ENCODE results near the gene PRMT7. TPM values are rescaled to one million over a fixed set of nuclear protein-coding genes. Genes with fewer than 3 reads are reported as not detected.

Gene PRMT7
- total RNA-seq, result 80.5 and 90.7 TPM in 2 replicates

GRCh38 chr16:68310774-68311511, at the start of gene PRMT7, which contains the start of gene SLC7A6OS:
PRMT7 (plus strand) TSS chr16:68311019; CDS start chr16:68315980, 4,961 bp downstream.
SLC7A6OS (minus strand) TSS chr16:68310946; CDS start chr16:68310926, 20 bp downstream.
- peaks cover 36% of the 10 kb centered on the region for H3K36me3 Mint-ChIP-seq (ENCODE audit: low read depth)
- peak within 1 kb of the TSS; percentile 91 for H3K4me3 Mint-ChIP-seq (ENCODE audit: low read depth)
- intact Hi-C loops (cut with micrococcal nuclease), result loop anchor here (1.0 to 10.0 kb wide), 4 partner anchors 8 to 226 kb away; partner anchors contain the start of genes NFATC3 and SLC7A6
- peak; percentile 93 for DNase-seq (ENCODE audit: low spot score)
- H3K9me3 Mint-ChIP-seq, result no peaks in the 10 kb centered on the region
- peak within 1 kb of the TSS; percentile 87 for H3K27ac Mint-ChIP-seq
- H3K4me1 Mint-ChIP-seq (ENCODE audit: low read depth), result peaks cover 29% of the 10 kb centered on the region
- H3K27me3 Mint-ChIP-seq (ENCODE audit: low read depth), result no peaks in the 10 kb centered on the region

DNA sequence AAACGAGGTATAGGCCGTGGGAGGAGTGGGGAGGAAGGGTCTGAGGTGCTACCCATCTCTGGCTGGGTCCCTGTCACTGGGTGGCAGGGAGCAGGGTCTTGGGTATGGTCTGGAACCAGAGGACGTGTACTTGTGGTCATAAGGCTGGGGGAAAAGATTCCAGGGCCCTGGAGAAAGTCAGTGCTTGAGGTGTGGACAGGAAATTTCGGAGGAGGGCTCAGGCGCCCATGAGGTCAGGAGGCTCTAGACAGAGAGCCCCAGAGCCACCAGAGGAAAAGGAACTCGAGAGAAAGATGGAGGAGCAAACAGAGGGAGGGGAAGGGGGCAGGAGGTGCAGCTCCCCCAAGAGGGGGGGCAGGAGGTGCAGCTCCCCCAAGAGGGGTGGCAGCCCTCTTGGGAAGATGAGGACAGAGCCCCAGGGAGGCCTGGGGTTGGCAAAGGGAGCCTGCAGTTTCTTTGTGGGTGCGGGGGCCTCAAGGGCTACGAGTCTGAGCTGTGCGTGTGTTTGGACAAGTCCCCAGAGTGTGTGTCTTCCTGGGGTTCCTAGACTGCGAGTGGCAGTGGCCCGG, 47.2 kb upstream of the PRMT7 start:
- Mint-ChIP-seq H3K36me3 (ENCODE audit: low read depth) (peaks cover 25% of the 10 kb centered on the region), H3K4me1 (ENCODE audit: low read depth) (peaks cover 30% of the 10 kb centered on the region), H3K27ac (peak overlapping the region; percentile 96), H3K9me3 (no peaks in the 10 kb centered on the region), H3K4me3 (ENCODE audit: low read depth) (peak overlapping the region; percentile 89), H3K27me3 (ENCODE audit: low read depth) (no peaks in the 10 kb centered on the region)
- no peak for DNase-seq (ENCODE audit: low spot score)
- intact Hi-C loops (cut with micrococcal nuclease), result loop anchor here (1.0 kb wide), 3 partner anchors 18 to 47 kb away; partner anchors contain the start of genes PLA2G15 and SLC7A6OS

- Mint-ChIP-seq H3K27me3 (ENCODE audit: low read depth) (no peaks in the 10 kb centered on the region), H3K36me3 (ENCODE audit: low read depth) (peaks cover 32% of the 10 kb centered on the region), H3K9me3 (no peaks in the 10 kb centered on the region), H3K4me3 (ENCODE audit: low read depth) (peak within 1 kb of the TSS; percentile 93), H3K27ac (peak within 1 kb of the TSS; percentile 97), H3K4me1 (ENCODE audit: low read depth) (peaks cover 36% of the 10 kb centered on the region)
- intact Hi-C loops (cut with micrococcal nuclease), result loop anchor here (1.0 kb wide), 4 partner anchors 11 to 46 kb away; partner anchors contain the start of genes PLA2G15 and SLC7A6OS
- peak; percentile 79 for DNase-seq (ENCODE audit: low spot score)
These were observed 46.4 kb upstream of the PRMT7 start, which contains the start of gene SLC7A6 for GRCh38 chr16:68264128-68265077. SLC7A6 (plus strand) TSS chr16:68264526; CDS start chr16:68274727, 10,201 bp downstream.

DNA sequence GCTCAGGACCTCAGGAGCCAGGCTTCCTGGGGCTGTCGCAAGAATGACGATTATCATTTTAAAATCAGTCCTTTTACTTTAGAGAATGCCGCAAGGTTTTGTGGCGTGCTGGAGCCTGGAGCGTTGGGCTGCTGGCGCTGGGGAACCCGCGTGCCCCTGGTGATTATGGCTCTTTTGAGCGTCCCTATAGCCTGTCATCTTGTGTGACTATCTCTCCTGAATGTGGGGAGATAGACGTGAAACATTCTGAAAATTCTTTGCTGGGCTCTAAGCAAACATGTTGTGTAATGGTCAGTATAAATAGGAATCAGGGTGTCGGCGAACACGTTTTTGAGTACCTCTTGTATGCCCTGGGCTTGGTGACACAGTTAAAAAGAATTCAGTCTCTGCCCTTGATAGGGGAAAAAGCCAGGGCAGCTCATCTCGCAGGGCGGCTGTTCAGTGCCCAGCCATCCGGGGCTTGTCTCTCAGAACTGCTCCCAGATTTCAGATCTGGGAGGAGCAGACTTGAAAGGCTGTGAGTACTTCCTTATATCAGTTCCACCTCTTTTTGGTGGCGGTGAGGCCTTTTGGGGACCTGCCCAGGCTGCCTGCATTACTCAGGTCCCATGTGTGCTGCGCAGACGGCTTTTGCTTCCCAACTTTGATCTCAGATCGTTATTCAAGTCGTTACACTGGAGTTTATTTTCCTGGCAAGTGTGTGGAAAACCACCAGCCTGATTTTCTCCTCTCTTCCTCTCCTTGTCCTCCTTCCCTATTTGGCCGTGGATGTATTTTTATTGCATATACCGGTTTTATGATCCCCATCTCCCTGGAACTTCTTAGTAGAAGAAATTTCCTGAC, 45.5 kb upstream of the PRMT7 start:
- Mint-ChIP-seq H3K27me3 (ENCODE audit: low read depth) (no peaks in the 10 kb centered on the region), H3K9me3 (no peaks in the 10 kb centered on the region), H3K4me3 (ENCODE audit: low read depth) (peak overlapping the region; percentile 93), H3K27ac (peak overlapping the region; percentile 97), H3K4me1 (ENCODE audit: low read depth) (peaks cover 45% of the 10 kb centered on the region), H3K36me3 (ENCODE audit: low read depth) (peaks cover 41% of the 10 kb centered on the region)
- intact Hi-C loops (cut with micrococcal nuclease), result loop anchor here (1.0 kb wide), 1 partner anchor 10 kb away; no protein-coding TSS in a partner anchor
- no peak for DNase-seq (ENCODE audit: low spot score)

GRCh38 chr16:68267612-68268405, 43.0 kb upstream of the PRMT7 start:
- H3K27me3 Mint-ChIP-seq (ENCODE audit: low read depth), result no peaks in the 10 kb centered on the region
- H3K36me3 Mint-ChIP-seq (ENCODE audit: low read depth), result peaks cover 66% of the 10 kb centered on the region
- intact Hi-C loops (cut with micrococcal nuclease), result no loop called here
- peaks cover 60% of the 10 kb centered on the region for H3K4me1 Mint-ChIP-seq (ENCODE audit: low read depth)
- no peak for DNase-seq (ENCODE audit: low spot score)
- H3K27ac Mint-ChIP-seq, result peak overlapping the region; percentile 46
- H3K9me3 Mint-ChIP-seq, result no peaks in the 10 kb centered on the region
- peak overlapping the region; percentile 52 for H3K4me3 Mint-ChIP-seq (ENCODE audit: low read depth)

DNA sequence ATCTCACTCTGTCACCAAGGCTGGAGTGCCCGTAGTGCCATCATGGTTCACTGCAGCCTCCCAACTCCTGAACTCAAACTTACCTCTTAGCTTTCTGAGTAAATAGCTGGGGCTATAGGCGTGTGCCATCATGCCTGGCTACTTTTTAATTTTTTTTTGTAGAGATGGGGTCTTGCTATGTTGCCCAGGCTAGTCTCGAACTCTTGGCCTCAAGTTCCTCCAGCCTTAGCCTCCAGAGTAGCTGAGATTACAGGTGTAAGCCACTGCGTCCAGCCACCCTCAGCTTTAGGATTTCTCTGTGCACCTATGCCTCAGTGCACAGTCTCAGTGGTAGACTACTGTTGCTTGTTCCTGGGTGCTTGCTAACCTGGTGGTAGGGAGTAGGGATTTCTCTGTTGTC, 41.0 kb upstream of the PRMT7 start:
- intact Hi-C loops (cut with micrococcal nuclease), result loop anchor here (1.0 kb wide), 1 partner anchor 20 kb away; no protein-coding TSS in a partner anchor
- H3K27ac Mint-ChIP-seq, result peak overlapping the region; percentile 77
- H3K9me3 Mint-ChIP-seq, result no peaks in the 10 kb centered on the region
- H3K36me3 Mint-ChIP-seq (ENCODE audit: low read depth), result peaks cover 84% of the 10 kb centered on the region
- no peaks in the 10 kb centered on the region for H3K27me3 Mint-ChIP-seq (ENCODE audit: low read depth)
- peak overlapping the region; percentile 44 for H3K4me3 Mint-ChIP-seq (ENCODE audit: low read depth)
- H3K4me1 Mint-ChIP-seq (ENCODE audit: low read depth), result peaks cover 71% of the 10 kb centered on the region
- DNase-seq (ENCODE audit: low spot score), result no peak

- peak overlapping the region; percentile 77 for H3K27ac Mint-ChIP-seq
- intact Hi-C loops (cut with micrococcal nuclease), result loop anchor here (1.0 kb wide), 1 partner anchor 19 kb away; no protein-coding TSS in a partner anchor
- H3K4me3 Mint-ChIP-seq (ENCODE audit: low read depth), result peak overlapping the region; percentile 39
- no peak for DNase-seq (ENCODE audit: low spot score)
- no peaks in the 10 kb centered on the region for H3K27me3 Mint-ChIP-seq (ENCODE audit: low read depth)
- H3K9me3 Mint-ChIP-seq, result no peaks in the 10 kb centered on the region
- peaks cover 74% of the 10 kb centered on the region for H3K4me1 Mint-ChIP-seq (ENCODE audit: low read depth)
- H3K36me3 Mint-ChIP-seq (ENCODE audit: low read depth), result peaks cover 84% of the 10 kb centered on the region
These were observed 40.5 kb upstream of the PRMT7 start for GRCh38 chr16:68270353-68270752.

DNA sequence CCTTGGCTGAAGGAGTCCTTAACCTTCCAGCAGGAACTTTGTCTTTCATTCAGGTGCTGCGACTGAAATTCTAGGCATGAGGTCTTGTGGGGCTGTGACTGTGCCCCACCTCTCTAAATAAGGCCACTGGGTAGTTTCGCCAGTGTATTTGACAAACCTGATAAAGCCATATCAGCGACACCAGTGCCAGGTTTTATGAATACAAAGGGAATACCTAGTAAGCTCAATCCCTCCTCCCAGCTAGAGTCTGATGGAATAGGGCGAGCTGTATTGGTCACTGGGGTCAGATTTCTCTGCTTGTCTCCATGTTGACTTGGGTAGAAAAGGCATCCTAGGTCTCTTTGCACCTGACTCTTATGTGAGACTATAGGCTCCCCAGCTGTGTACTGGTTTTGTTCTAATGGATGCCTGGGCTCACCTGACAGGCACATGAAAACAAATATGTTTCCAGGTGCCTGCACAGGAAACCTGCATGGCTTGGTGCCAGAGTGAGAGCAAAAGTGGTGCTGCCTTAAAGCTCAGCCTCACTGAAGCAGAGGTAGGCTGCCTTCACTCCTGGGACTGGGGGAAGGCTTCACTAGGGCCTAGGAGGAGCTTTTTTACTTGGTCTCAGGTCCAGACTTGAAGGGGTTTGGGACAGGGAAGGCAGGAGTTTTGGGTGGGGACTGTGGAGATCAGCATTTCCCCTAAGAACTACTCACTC, 38.2 kb upstream of the PRMT7 start:
- Mint-ChIP-seq H3K36me3 (ENCODE audit: low read depth) (peaks cover 86% of the 10 kb centered on the region), H3K9me3 (no peaks in the 10 kb centered on the region), H3K4me1 (ENCODE audit: low read depth) (peaks cover 73% of the 10 kb centered on the region), H3K27me3 (ENCODE audit: low read depth) (no peaks in the 10 kb centered on the region), H3K27ac (peak overlapping the region; percentile 85), H3K4me3 (ENCODE audit: low read depth) (peak overlapping the region; percentile 71)
- intact Hi-C loops (cut with micrococcal nuclease), result no loop called here
- no peak for DNase-seq (ENCODE audit: low spot score)

DNA sequence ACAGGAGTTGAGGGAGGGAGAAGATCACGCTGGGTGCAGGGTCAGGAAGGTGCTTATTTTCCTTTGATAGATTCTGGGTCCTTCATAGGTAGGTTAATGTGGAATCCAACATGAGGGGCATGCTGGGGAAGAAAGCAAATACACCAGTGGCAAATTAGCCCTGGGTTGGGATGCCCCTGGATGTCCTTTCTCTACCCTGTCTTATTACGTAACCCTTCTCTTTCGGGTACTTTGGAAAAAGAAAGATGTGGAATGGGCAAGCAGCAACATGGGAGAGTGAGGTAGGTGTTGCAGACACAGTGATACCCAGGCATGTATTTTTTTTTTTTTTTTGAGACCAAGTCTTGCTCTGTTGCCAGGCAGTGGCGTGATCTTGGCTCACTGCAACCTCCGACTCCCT, 37.4 kb upstream of the PRMT7 start:
- peak overlapping the region; percentile 85 for H3K27ac Mint-ChIP-seq
- intact Hi-C loops (cut with micrococcal nuclease), result no loop called here

DNA sequence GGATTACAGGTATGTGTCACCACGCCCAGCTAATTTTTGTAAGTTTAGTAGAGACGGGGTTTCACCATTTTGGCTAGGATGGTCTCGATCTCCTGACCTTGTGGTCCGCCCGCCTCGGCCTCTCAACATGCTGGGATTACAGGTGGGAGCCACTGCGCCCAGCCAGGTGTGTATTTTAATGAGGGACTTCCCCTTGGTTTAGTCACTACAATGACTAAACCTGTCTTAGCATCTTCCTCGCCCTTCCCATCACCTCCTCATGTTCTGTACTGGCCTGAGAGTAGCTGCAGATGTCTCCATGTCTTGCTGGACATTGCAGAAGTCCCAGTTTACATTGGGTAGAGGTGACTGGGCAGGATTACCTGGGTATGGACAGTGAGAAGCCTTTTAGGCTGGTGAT, 36.9 kb upstream of the PRMT7 start:
- intact Hi-C loops (cut with micrococcal nuclease), result no loop called here
- H3K4me3 Mint-ChIP-seq (ENCODE audit: low read depth), result peak overlapping the region; percentile 33
- H3K36me3 Mint-ChIP-seq (ENCODE audit: low read depth), result peaks cover 79% of the 10 kb centered on the region

More for the DNA sequence above, 37.4 kb upstream of the PRMT7 start:
- H3K27me3 Mint-ChIP-seq (ENCODE audit: low read depth), result no peaks in the 10 kb centered on the region
- DNase-seq (ENCODE audit: low spot score), result no peak
- H3K9me3 Mint-ChIP-seq, result no peaks in the 10 kb centered on the region
- peaks cover 82% of the 10 kb centered on the region for H3K36me3 Mint-ChIP-seq (ENCODE audit: low read depth)
- H3K4me1 Mint-ChIP-seq (ENCODE audit: low read depth), result peaks cover 65% of the 10 kb centered on the region
- H3K4me3 Mint-ChIP-seq (ENCODE audit: low read depth), result peak overlapping the region; percentile 71

More for the DNA sequence above, 36.9 kb upstream of the PRMT7 start:
- Mint-ChIP-seq H3K27ac (peak overlapping the region; percentile 63), H3K27me3 (ENCODE audit: low read depth) (no peaks in the 10 kb centered on the region), H3K9me3 (no peaks in the 10 kb centered on the region), H3K4me1 (ENCODE audit: low read depth) (peaks cover 65% of the 10 kb centered on the region)
- no peak for DNase-seq (ENCODE audit: low spot score)
